Endothelial cell of umbilical vein (primary cell): Measurements from ENCODE around the gene FAM83C.

Source experiments
- EZH2 ChIP-seq: IDR thresholded peaks from 2 replicates; pipeline ENCODE4 v1.6.1; 2012; ENCODE audit warnings: borderline replicate concordance, low read depth, mild to moderate bottlenecking, moderate library complexity, low read length, inconsistent platforms; ENCODE audit not compliant: severe bottlenecking
- FOS ChIP-seq: IDR thresholded peaks from 2 replicates; pipeline ENCODE4 v1.6.1; 2011; ENCODE audit warnings: mild to moderate bottlenecking, low read length, moderate library complexity, borderline replicate concordance; ENCODE audit not compliant: insufficient read depth
- GATA2 ChIP-seq: IDR thresholded peaks from 2 replicates; pipeline ENCODE4 v1.7.0; 2011; ENCODE audit warnings: low read depth, mild to moderate bottlenecking, moderate library complexity, mixed read lengths, low read length; ENCODE audit not compliant: insufficient read length, insufficient read depth
- JUN ChIP-seq: IDR thresholded peaks from 2 replicates; pipeline ENCODE4 v1.6.1; 2011; ENCODE audit warnings: borderline replicate concordance, low read depth; ENCODE audit not compliant: insufficient read length, insufficient read depth
- MYC ChIP-seq: IDR thresholded peaks from one replicate; pipeline ENCODE4 v1.6.1; 2011; ENCODE audit warnings: mild to moderate bottlenecking, low read depth, low read length
- POLR2A ChIP-seq: IDR thresholded peaks from 2 replicates; pipeline ENCODE4 v1.6.1; 2012; ENCODE audit warnings: low read depth, mild to moderate bottlenecking, control low read depth, low read length
- POLR2AphosphoS5 ChIP-seq: IDR thresholded peaks from 2 replicates; pipeline ENCODE4 v1.6.1; 2012; ENCODE audit warnings: low read depth, mild to moderate bottlenecking, control low read depth, low read length, moderate library complexity; ENCODE audit not compliant: insufficient read depth
- TF ChIP-seq, protein P1 (sequence below), 2 donors: IDR thresholded peaks; 1 replicate in 1 of 2; 2 replicates in 1 of 2; pipeline ENCODE4 v1.5.1; 2011; ENCODE audit warnings: low read length in 2 of 2, mild to moderate bottlenecking in 2 of 2, moderate library complexity in 2 of 2, control low read depth in 1 of 2, inconsistent platforms in 1 of 2, low read depth in 1 of 2; ENCODE audit not compliant: insufficient read depth in 1 of 2; ENCODE audit errors: extremely low read depth in 1 of 2
- TF ChIP-seq, protein P2 (sequence below): IDR thresholded peaks from 2 replicates; pipeline ENCODE4 v1.6.1; 2011; ENCODE audit not compliant: insufficient read depth, insufficient read length

DNA sequence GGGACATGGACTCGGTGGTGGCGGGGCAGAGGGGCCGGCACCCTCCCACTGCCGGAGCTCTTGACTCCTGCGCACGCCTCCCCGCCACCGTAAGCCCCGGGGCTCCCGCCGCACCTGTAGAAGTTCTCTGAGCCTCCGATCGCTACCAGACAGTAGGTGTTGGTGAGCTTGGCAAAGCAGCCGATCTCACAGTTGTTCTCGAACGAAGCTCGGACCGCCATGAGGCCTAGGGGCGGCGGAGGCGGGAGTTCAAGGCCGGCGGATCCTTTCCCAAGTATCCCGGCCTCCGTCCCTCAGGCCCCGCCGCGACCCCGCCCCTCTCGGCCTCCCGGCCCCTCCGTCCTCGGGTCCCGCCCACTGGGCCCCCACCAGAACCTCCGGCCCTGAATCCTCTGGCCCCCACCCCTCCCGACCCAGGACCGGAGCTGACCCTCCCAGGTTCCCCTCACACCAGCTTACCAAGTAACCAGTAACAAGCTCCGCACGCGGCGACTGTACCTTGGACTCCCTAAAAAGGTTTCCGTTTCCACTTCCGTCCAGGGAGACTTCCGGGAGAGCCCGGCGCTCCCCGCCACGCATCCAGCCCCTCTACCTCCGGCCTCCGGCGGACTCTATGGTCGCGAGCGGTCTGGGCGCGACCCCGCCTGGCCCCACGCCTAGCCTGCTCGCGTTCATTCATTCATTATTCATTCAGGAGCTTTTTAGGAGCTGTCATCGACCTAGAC is 7.8 kb downstream of the FAM83C start, which contains the start of gene EIF6:
- TF ChIP-seq FOS (no peak), POLR2A (peak; percentile 67), POLR2AphosphoS5 (peak; percentile 78), EZH2 (no peak), GATA2 (no peak), JUN (no peak), MYC (no peak)
- TF ChIP-seq, protein P1, sequence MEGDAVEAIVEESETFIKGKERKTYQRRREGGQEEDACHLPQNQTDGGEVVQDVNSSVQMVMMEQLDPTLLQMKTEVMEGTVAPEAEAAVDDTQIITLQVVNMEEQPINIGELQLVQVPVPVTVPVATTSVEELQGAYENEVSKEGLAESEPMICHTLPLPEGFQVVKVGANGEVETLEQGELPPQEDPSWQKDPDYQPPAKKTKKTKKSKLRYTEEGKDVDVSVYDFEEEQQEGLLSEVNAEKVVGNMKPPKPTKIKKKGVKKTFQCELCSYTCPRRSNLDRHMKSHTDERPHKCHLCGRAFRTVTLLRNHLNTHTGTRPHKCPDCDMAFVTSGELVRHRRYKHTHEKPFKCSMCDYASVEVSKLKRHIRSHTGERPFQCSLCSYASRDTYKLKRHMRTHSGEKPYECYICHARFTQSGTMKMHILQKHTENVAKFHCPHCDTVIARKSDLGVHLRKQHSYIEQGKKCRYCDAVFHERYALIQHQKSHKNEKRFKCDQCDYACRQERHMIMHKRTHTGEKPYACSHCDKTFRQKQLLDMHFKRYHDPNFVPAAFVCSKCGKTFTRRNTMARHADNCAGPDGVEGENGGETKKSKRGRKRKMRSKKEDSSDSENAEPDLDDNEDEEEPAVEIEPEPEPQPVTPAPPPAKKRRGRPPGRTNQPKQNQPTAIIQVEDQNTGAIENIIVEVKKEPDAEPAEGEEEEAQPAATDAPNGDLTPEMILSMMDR (IDR thresholded peaks at IDR 0.05; ENCODE audit: extremely low read depth in 1 of 2, insufficient read depth in 1 of 2, low read depth in 1 of 2, low read length in 2 of 2), result no peak
- TF ChIP-seq, protein P2, sequence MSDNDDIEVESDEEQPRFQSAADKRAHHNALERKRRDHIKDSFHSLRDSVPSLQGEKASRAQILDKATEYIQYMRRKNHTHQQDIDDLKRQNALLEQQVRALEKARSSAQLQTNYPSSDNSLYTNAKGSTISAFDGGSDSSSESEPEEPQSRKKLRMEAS, result peak; percentile 9
